T47D (cell line): Measurements from ENCODE around the gene MOAP1.
"Not testable (repeated sequence)": the region's sequence is repeated elsewhere in the genome, so short reads cannot be mapped to it uniquely, and the experiment has no call there.

Experiments used
- DNase-seq, 2 experiments: peaks; one replicate each; pipeline versions ENCODE4 v3.0.0 to v3.0.0-alpha.2; 2011 to 2012; ENCODE audit warnings: low read depth in 1 of 2, low spot score in 1 of 2
- JUND ChIP-seq: IDR thresholded peaks from 2 replicates; pipeline ENCODE4 v1.6.1; 2012; ENCODE audit warnings: low read depth
- in situ Hi-C: cut with HindIII; loops from 2 replicates; pipeline ENCODE4 v1.10.0; 2016; ENCODE audit warnings: low sequenced_read_pairs, low pct_unique_long_range_greater_than_20kb

The MOAP1 gene

DNA sequence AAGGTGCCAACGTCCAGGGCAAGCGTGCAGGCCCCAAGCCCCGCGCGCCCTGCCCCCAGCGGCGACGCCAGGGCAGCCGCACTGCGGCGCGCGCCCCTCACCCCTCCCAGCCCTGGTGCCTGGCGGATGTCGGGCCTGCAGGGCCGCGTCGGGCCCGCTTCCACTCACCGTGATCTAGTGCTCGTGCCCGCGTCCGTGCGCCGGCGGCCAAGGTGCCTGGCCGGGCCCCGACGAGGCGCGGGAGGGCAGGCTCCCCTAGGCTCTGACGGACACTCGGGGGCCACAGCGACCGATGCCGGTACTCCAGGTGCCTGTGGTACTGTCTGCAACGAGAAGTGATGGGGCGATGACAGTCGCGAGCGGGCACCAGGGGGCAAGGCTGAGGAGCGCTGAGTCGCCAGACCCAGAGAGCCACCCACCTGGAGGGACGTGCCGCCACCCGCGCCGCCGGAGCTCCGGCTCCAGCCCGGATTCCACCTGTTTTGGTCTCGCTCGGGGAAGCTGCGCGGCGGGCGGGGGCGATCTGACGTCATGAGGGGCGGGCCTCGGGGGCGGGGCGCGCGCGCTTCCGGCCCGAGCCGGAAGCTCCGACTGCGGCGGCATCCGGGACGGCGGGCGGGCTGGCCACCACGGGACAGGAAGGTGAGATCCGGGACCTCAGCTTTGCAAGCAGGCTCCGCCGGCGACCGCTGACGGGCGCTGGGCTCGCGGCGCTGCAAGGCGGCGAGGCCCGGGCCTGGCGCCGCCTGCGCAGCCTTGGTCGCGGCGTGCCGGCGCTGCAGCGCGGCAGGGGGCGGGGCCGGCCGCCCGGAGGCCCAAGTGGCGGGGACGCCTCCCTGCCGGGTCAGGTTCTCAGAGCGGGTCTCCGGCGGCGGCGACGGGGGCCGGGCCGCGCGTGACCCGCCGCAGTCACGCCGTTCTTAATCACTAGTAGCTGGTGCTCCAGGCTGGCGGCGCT lies at the start of gene MOAP1, which contains the start of gene LYSET:
Gene MOAP1, minus strand, starts transcription at position 507 of the 958 bp plus-strand sequence. CDS start 655 bp downstream, outside the sequence.
Gene LYSET, plus strand, starts transcription at position 927 of the 958 bp plus-strand sequence. CDS start 89 bp downstream, outside the sequence.
- in situ Hi-C loops = no loop called here
- no peak for TF ChIP-seq JUND
- peak; percentile 90 to 94 for DNase-seq

GRCh38 chr14:93233078-93233477 lies 48.4 kb upstream of the MOAP1 start:
- DNase-seq, in situ Hi-C loops: not testable (repeated sequence)

GRCh38 chr14:93232159-93232558 lies 47.5 kb upstream of the MOAP1 start:
- no peak for TF ChIP-seq JUND
- DNase-seq = no peak
- in situ Hi-C loops = no loop called here

GRCh38 chr14:93231129-93231979 lies 46.7 kb upstream of the MOAP1 start:
- DNase-seq = peak; percentile 19 to 61
- in situ Hi-C loops = no loop called here
- TF ChIP-seq JUND = no peak

DNA sequence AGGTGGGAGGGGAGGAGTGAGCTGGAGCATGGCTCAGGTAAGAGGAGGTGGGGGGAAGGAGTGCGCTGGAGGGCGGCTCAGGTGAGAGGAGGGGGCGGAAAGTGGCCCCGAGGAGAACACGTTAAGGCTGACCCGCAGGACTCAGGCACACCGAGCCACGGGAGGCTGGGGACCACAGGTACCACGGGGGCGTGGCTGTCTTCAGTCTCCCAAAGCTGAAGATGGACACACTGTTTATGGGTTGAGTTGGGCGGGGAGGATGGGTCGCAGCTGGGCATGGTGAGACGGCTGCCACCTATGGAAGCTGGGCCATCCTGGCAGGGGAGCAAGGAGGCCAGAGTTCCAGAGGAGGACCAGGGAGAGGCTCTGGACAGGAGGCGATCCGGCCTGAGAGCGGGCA lies 45.8 kb upstream of the MOAP1 start:
- in situ Hi-C loops = no loop called here
- DNase-seq = no peak
- no peak for TF ChIP-seq JUND

GRCh38 chr14:93228550-93228949 lies 43.9 kb upstream of the MOAP1 start:
- TF ChIP-seq JUND = no peak
- in situ Hi-C loops = no loop called here
- DNase-seq = no peak

- DNase-seq = no peak
- TF ChIP-seq JUND = no peak
- in situ Hi-C loops = no loop called here
Observed at GRCh38 chr14:93223565-93223964, 38.9 kb upstream of the MOAP1 start.

DNA sequence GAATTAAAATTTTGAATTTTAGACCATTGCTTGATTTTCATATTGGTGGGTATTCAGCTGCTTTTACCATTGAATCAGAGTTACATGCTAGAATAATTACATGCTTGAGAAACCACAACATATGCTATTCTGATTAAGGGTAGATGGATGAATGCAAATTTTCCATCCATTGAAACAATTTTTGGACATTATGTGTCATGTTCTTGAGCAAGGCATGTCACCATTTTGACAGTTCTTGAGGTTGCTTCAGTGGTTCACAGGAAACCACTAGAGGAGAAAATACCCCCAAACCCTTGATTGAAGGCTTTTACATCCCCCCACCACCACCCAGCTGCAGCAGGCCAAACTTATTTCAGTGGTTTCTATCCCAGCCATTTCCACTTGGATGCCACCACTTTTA lies 35.8 kb upstream of the MOAP1 start:
- in situ Hi-C loops = no loop called here
- no peak for TF ChIP-seq JUND
- no peak for DNase-seq

GRCh38 chr14:93219103-93219726 lies 34.5 kb upstream of the MOAP1 start:
- in situ Hi-C loops = no loop called here
- DNase-seq = peak; percentile 67 to 85
- no peak for TF ChIP-seq JUND

DNA sequence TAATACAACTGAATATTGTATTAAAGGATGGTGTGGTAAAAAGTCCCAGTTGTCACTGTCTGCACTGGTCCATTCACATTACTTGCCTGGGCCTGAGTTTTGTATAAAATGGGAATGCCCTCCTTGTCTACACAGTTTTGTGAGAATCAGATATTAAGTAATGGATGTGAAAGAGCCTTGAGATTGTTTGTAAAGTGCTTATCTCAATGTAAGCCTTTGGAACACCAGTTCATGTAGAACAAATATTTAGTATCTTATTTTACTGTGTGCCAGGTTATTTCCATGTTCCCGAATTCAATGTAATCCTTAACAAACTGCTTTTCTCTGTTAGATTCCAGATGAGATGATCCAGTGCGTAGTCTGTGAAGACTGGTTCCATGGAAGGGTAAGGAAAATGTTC lies 29.9 kb upstream of the MOAP1 start:
- in situ Hi-C loops = no loop called here
- no peak for TF ChIP-seq JUND
- no peak for DNase-seq

GRCh38 chr14:93212432-93212831 lies 27.7 kb upstream of the MOAP1 start:
- no peak for DNase-seq
- in situ Hi-C loops = no loop called here
- no peak for TF ChIP-seq JUND
